HUDEP-2 (cell line): ENCODE data around the gene BBS4.

Experiments used
- DNase-seq, 76 experiments: peaks; one replicate each; lab custom pipeline; 2025; ENCODE audit not compliant: unreplicated experiment in 76 of 76; lab: John Stamatoyannopoulos, UW

The BBS4 gene

DNA sequence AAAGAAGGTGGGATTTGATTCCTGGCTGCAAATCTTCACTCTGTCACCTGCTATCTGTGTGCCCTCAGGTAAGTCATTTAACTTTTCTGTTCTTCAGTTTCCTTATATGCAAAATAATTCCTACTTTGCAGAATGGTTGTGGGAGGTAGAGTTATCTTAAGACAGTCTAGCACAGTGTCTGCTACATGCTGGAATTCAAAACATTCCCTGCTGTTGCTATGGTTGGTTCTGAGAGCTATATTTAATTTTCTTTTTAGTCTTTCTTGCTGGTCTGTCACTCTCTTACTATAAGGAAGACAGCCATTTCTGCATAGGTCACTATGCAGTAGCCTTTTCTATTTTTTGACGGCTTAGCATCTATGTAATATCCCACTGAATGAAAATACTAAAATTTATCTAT lies 101.5 kb downstream of the BBS4 start:
- no peak for DNase-seq
